DND-41 (cell line): ENCODE results near the gene DLGAP1.

ENCODE experiments used
- CTCF ChIP-seq: IDR thresholded peaks from 2 replicates; pipeline ENCODE4 v1.5.1; 2012; ENCODE audit warnings: borderline replicate concordance, low read length, moderate library complexity, mild to moderate bottlenecking; ENCODE audit not compliant: poor library complexity, severe bottlenecking; ENCODE audit errors: extremely low read depth
- EZH2 ChIP-seq: IDR thresholded peaks from 3 replicates; pipeline ENCODE4 v1.6.1; 2012; ENCODE audit warnings: borderline replicate concordance, low read depth, mild to moderate bottlenecking, moderate library complexity, low read length, inconsistent platforms; ENCODE audit not compliant: severe bottlenecking

- no peak for TF ChIP-seq CTCF
- no peak for TF ChIP-seq EZH2
Observed at GRCh38 chr18:3791238-3791637, 663.9 kb downstream of the DLGAP1 start.
